Gastroesophageal sphincter (tissue), 3 donors: ENCODE measurements around the gene NPAS1.

ENCODE experiments used
- CTCF ChIP-seq, 4 experiments: fragments of 200-600 bp in 2 of 4; fragments of 450-650 bp in 2 of 4; sonication (generic) in 1 of 4; IDR thresholded peaks; one replicate each; pipeline ENCODE4 v1.5.1; 2017 to 2019; ENCODE audit warnings: antibody characterized with exemption in 4 of 4, mild to moderate bottlenecking in 2 of 4, moderate library complexity in 2 of 4
- POLR2A ChIP-seq, 2 donors: fragments of 450-650 bp; IDR thresholded peaks; one replicate each; pipeline ENCODE4 v1.6.1; 2017; ENCODE audit warnings: antibody characterized with exemption in 2 of 2, mild to moderate bottlenecking in 2 of 2, moderate library complexity in 1 of 2

GRCh38 chr19:47002853-47003610 is 16.6 kb upstream of the NPAS1 start:
- no peak for TF ChIP-seq POLR2A (IDR thresholded peaks at IDR 0.05)
- no peak for TF ChIP-seq CTCF (IDR thresholded peaks at IDR 0.05)
